Heart left ventricle (tissue), 13 donors: ENCODE measurements around the gene ADGRV1.
"Not testable (repeated sequence)": the region's sequence is repeated elsewhere in the genome, so short reads cannot be mapped to it uniquely, and the experiment has no call there.

Experiments used
- CTCF ChIP-seq, 12 donors: fragments of 200-600 bp; sonication (generic) in 4 of 12; IDR thresholded peaks; one replicate each; pipeline versions ENCODE4 v1.5.0 to v1.8.0; 2018 to 2022; ENCODE audit warnings: antibody characterized with exemption in 12 of 12, mild to moderate bottlenecking in 5 of 12
- POLR2A ChIP-seq, 2 donors: fragments of 450-650 bp; IDR thresholded peaks; one replicate each; pipeline ENCODE4 v1.6.1; 2017; ENCODE audit warnings: antibody characterized with exemption in 2 of 2, mild to moderate bottlenecking in 2 of 2, moderate library complexity in 2 of 2
- donor health status: ischemic (EF 13 %, LVEDD 7.1; RV severe dilation, severe dysfunction).
- donor health status: DM: no; HTN: yes; CAD: no.
- donor health status: DM: no; HTN: no; CAD: no.
- donor health status: ischemic (EF 25% LVEDD 6.9; RV normal size, moderate dysfunction).
- donor health status: ischemic (EF 25% LVEDD 5.7; RV mildly dilated, moderate dysfunction).
- donor health status: ischemic (EF 35%, LVEDD 5.7; RV mildly dilated, moderate dysfunction).
- donor health status: nonischemic (EF 11% LVEDD 7.7; RV severe dilation, severe dysfunction).
- donor health status: DM: yes; HTN: yes; CAD: no.
- donor health status: PGD.
- donor health status: ischemic (EF 29% LVEDD 5.4; RV normal size, mild dysfunction).
- donor health status: nonischemic (EF 23%, LVEDD 6.1; RV moderate dilation, normal function).

- TF ChIP-seq CTCF, POLR2A (IDR thresholded peaks at IDR 0.05): not testable (repeated sequence)
These were observed 127.8 kb downstream of the ADGRV1 start for GRCh38 chr5:90686363-90686762.
